Measurements from ENCODE around the gene B3GNT5.

The B3GNT5 gene

GRCh38 chr3:183301937-183302580 is 49.0 kb downstream of the B3GNT5 start:
- H3K4me3 ChIP-seq (replicated peaks; ENCODE audit: low read depth, low read length) = no peak overlapping the region
- DNase-seq (ENCODE audit: extremely low read depth, low read depth) = no peak

GRCh38 chr3:183303690-183304089 is 50.6 kb downstream of the B3GNT5 start:
- TF ChIP-seq CTCF (IDR thresholded peaks at IDR 0.05; ENCODE audit: low read depth, low read length, missing control alignments) = no peak
- H3K4me3 ChIP-seq (replicated peaks; ENCODE audit: low read depth, low read length) = no peak overlapping the region
- no peak for DNase-seq (ENCODE audit: extremely low read depth, low read depth)

More at GRCh38 chr3:183301937-183302580, 49.0 kb downstream of the B3GNT5 start:
- TF ChIP-seq CTCF (IDR thresholded peaks at IDR 0.05; ENCODE audit: low read depth, low read length, missing control alignments) = no peak

GRCh38 chr3:183306798-183307671 is 54.0 kb downstream of the B3GNT5 start:
- DNase-seq (ENCODE audit: extremely low read depth, low read depth) = no peak
- no peak overlapping the region for H3K4me3 ChIP-seq (replicated peaks; ENCODE audit: low read depth, low read length)
- TF ChIP-seq CTCF (IDR thresholded peaks at IDR 0.05; ENCODE audit: low read depth, low read length, missing control alignments) = no peak

GRCh38 chr3:183307749-183308148 is 54.7 kb downstream of the B3GNT5 start:
- no peak for DNase-seq (ENCODE audit: extremely low read depth, low read depth)
- no peak for TF ChIP-seq CTCF (IDR thresholded peaks at IDR 0.05; ENCODE audit: low read depth, low read length, missing control alignments)
- no peak overlapping the region for H3K4me3 ChIP-seq (replicated peaks; ENCODE audit: low read depth, low read length)

- no peak for DNase-seq (ENCODE audit: extremely low read depth, low read depth)
- no peak overlapping the region for H3K4me3 ChIP-seq (replicated peaks; ENCODE audit: low read depth, low read length)
- TF ChIP-seq CTCF (IDR thresholded peaks at IDR 0.05; ENCODE audit: low read depth, low read length, missing control alignments) = no peak
Observed at GRCh38 chr3:183308751-183309150, 55.7 kb downstream of the B3GNT5 start.

- no peak for TF ChIP-seq CTCF (IDR thresholded peaks at IDR 0.05; ENCODE audit: low read depth, low read length, missing control alignments)
- no peak for DNase-seq (ENCODE audit: extremely low read depth, low read depth)
- H3K4me3 ChIP-seq (replicated peaks; ENCODE audit: low read depth, low read length) = no peak overlapping the region
Observed at GRCh38 chr3:183309276-183309675, 56.2 kb downstream of the B3GNT5 start.
